NCI-H146 (cell line): Measurements from ENCODE around the gene ZDHHC1.
A peak's percentile ranks its signal among the peaks of the same experiment; 100 is the strongest.

Experiments
- DNase-seq: peaks from one replicate; lab custom pipeline; 2025; lab: John Stamatoyannopoulos, UW

ZDHHC1 gene

DNA sequence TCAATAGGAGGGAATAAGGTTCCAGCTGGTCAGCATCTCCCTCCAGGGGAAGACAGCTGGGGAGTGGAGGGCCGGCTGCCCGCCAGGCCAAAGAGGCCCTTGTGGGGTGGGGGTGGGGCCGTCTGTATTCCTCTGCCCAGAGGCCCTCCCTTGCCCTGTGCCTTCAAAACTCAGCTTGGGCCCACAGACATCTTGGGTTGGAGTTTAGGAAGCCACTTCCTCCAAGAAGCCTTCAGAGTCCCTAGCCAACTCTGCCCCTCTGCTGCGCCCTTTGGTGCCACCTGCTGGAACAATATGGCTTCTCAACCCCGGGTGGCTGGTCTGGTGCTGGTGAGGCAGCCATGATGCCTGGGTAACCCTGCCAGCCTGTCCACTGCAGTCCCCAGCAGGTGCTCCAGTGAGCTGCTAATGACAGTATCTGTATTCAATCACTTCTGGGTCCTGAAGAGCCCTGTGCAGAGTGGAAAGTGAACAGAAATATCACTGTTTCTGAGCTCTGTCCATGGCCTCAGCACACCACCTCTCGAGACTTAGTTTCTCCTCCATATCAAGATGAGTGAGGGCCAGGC is 31.3 kb upstream of the ZDHHC1 start:
- DNase-seq = no peak

DNA sequence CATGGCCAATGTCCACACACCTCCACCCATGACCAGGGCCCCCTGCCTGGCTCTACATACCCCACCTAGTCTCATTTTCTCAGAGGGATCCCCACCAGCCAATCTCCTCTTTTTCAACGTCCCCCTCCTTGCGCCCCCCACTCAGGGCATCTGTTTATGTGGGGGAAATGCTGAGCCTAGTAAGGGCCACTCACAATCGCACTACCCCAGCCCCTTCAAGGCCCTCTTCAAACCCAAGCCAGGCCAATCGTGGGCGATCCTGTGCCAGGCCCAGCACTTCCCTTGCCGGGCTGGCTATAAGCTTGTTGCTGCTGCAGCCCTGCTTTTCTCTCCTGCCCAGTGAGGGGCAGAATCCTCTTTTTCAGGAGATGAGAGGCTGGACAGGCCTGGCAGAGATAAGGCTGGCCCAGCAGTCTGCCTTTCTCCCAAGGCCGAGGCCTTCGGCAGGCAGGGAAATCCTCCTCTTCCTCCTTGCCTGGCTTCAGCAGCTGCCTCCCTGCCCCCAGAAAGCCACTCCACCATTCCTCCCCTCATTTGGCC is 30.8 kb upstream of the ZDHHC1 start:
- DNase-seq = no peak

DNA sequence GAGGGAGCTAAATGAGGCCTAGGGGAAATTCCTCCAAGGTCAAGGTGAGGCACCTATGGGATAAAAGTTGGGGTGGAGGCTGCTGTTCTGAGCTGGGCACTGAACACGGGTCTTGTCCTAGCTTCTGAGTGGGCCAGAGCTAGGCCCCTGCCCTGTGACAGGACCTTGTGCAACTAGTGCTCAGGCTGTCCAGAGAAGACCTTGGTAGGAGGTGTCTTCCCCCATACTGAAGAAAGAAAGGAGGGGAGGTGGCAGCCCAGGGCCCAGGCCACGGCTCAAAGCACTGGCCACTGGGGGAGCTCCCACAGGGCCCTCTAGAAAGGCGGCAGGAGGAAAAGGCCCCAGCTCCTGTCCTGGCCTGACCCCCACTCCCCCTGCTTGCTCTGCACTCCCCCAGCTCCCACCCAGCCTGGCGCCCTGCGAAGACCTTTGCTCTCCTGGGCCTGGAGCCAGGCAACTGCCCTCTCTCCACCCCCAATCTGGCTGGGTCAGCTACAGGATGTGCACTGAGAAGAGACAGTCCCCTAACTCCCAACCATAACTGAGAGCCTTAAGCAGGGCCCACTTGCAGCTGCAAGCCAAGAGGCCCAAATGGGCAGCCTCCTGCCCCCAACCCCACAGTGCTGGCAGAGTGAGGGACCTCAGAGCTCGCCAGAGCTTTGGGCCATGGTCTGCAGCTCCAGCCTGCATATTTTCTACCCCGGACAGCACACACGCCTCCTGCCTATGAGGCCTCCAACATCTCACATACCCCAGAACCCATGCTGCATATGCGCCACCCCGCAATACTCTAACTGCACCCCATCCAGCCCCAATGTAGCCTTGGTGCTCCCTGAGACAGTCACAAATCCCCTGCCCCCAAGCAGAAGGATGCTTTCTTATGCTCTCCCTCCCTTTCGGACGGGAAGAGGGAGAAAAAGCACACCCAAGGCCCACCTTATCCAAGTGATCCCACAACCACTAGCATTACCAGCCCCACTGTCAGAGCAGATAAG is 29.9 kb upstream of the ZDHHC1 start:
- DNase-seq = no peak

DNA sequence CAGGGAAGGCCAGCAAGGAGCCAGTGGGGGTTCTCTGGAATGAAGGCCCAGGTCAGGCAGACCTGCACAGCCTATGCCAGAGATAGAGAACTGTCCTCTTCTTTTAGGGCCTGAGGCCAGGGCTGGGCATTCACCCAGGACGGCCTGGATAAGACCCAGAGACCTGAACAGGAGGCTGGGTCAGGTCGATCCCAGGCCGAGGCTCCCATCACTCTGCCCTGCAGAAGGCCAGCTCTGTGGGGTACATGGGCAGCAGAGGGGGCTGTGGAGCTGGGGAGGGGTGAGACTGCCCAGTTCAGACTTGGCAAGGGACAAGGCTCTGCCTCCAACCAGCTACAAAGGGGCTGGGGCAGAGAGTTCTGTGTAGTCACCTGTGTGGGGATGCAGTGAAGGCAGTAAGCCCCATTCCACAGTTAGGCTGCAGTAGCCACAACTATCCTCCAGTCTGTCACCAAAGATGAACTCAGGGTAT is 29.2 kb upstream of the ZDHHC1 start:
- DNase-seq = no peak

DNA sequence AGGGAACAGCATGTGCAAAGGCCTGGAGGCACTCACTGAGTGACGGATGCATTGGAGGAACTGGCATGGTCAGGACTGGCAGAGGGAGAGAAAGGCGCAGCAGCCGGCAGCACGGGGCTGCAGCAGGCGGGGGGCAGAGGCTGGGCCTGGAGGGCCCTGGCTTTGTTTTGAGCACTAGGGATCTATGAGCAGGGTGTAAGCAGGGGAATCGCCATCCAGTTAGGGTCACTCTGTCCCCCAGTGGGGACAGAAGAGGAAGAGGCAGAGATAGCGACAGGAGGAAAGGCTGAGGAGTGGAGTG is 28.8 kb upstream of the ZDHHC1 start:
- DNase-seq = no peak

DNA sequence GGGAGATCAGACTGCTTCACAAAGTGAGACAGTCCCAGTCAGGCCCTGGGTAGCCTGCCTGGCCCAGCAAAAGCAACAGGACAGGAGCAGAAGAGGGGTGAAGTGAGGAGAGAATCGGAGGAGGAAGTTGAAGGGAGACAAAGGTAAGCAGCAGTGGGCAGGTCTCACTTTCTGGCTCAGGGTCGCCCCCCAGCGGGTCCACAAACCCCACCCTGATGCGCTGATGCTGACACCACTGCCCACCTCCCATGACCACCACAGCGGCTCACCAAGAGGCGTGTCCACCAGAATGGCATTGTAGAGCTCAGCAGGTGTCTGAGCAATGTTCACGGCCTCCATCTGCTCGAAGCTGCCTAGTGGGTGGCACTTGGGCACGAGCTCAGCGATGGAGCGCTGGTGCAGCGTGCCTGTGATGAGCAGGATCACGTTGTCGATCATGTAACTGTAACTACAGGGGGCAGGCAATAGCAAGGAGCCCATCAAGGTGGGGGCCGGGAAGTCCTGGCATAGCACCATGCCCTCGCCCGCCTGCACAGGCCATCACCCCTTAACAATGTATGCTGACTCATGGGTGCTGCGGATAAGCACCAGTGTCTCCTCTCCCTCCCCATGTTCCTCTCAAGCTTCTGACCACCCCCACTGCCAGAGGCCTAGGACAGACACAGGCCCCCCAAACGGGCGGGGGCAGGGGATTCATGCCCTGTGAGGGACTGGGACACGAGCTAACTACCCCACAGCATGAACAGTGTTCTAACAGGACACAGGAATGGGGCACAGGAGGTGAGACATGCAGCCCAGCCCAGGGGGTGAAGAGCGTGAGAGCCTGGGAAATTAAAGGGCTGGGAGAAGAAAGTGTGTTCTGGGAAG is 28.2 kb upstream of the ZDHHC1 start:
- DNase-seq = no peak

DNA sequence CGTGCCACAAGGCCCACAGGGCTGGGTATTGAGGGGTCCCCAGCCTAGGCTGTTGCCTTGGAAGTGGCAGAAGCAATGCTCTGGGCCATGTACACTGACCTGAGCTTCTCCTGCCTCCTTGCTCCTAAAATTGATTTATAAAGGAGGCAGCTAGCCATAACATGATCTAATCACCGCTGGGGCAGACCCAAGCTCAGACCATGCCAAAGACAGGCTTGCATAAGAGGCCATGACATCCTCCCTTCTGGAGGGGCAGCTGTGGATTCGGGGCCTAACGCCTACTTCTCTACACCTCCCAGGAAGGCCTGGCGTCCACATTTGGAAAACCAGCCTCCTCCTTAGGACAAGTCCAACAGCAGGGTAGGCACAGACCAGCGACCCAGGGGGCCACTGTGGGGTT is 27.0 kb upstream of the ZDHHC1 start:
- DNase-seq = no peak

DNA sequence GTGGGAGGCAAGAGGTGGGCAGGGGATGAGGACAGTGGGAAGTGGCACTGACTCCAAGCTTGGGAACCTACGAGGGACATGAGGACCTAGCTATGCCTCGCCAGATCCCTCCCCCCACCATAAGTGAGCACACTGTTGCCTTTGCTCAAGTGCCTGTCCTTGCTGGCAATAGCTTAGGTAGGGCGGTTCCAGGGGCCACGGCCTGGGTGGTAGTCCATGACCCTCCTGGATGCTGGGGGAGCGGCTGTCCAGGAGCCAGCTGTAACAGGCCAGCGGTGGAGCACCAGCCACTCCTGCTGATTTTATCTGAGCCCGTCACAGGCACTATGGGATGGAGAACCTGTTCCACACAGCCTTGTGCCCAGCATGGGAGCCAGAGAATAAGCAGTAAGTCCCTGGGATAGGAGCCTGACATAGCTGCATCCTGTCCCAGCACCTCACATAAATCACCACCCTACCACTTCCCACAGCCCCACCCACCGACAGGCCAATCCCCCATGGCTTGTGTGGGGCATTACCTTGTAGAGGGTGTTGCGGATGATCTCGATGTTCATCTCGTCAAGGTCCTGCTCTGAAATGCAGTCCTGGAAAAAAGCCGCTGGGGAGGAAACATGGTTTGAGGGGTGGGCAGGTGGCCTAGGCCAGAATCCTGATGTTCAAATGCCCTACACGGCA is 26.4 kb upstream of the ZDHHC1 start:
- DNase-seq = no peak

DNA sequence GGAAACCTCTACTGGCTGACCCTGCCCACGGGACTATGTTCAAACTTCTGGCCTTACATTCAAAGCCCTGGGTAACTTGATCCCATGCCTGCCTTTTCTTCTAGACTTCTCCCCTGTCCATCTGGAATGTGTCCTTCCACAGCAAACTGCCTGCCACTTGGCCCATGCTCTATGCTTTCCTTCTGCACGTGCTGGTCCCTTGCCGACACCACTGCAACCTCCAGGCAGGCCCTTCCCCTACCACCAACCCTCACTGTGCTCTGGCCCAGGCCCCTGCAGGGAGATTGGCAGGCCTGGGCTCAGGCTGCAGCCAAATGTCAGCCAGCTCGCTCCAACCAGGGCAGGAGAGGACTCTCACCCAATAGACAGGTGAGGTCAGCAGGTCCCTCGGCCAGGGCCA is 25.6 kb upstream of the ZDHHC1 start:
- no peak for DNase-seq

DNA sequence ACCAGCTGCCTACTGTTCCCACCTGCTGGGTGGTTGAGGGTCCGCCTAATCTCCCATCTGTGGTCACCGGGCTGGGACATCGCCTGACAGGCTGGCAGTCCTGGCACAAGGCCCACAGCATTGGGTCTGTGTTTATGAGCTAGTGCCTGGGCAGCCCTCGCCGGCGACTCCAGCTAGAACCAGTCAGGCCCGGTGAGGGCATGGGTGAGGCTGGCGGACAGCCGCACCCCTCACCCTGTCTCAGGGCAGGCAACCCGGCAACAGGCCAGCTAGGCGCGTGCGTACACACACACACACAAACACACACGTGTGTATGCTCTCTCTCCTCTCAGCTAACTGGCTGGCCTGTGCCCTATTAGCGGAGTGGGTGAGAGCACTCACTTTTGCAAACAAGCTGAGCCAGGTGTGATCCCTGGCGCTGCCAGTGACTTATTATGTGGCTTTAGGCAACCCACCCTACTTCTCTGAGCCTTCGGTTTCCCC is 25.0 kb upstream of the ZDHHC1 start:
- no peak for DNase-seq

DNA sequence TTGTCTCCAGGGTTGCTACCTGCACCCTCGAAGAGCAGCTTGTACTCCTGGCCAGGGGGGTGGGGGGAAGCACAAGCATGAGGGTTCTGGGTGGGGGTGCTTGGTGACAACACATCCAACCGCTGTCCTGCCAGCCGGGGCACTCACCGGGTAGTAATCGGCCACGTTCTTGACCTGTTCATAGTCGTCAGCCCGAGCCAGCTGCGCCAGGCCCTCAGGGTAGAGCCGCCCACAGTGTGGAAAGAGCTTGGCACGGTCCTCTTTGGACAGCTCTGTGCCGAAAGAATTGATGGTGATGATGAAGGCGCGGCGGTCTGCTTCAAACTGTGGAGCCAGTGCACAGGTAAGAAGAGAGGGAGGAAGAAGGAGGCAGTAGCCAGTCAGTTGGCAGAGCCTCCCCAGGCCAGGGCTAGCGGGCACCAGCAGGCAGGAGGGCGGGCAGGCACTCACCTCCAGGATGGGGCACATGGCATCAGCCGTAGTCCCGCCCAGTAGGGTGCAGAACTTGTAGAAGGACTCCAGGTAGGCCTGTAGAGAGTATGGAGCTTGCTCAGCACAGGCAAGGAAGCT is 22.6 kb upstream of the ZDHHC1 start:
- DNase-seq = no peak

DNA sequence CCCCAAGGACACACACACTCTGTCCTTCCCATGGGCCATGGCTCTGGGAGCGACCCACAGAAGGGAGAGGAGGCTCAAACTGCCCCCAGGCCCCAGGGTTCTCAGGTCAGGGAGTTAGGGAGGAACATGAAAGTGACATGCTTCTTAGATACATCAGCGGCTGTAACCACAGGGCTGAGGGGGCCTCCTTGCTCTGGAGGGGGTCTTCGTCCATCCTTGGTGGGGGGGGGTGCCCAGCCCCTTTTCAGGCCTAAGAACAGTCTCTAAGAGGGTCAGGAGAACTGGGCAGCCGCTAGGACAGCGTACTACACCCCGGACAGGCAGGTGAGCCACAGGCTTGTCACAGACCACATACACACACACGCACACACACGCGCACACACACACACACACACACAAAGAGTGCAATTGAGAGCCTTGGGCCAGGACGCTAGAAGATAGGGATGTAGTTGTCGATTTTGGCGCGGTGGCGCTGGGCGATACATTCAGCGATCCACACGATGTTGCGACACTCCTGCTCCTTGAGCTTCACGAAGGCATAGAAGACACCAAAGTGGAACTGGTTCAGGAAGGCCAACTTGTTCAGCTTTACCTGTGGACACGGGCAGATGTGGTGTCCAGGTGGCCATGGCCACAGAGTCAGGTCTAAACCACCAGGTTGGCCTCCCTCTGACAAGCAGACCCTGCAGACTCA is 22.0 kb upstream of the ZDHHC1 start:
- no peak for DNase-seq

DNA sequence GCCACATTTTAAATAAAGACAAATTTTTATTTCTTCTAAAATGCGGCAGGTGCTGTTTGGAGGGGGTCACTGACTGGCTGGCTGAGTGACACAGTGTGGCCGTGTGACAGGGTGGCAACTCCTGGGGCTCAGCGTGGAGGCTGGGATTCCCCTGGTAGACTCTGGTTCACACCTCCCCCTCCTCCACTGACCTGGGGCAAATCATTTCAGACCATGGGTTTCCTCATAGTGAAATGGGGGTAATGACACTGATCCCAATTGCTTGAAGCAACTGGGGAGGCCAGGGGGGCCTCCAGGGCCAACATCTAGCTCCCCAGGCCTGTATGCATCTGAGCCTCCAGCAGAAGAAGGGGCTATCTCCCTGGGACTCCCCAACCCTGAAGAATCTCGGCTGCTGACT is 21.2 kb upstream of the ZDHHC1 start:
- no peak for DNase-seq

DNA sequence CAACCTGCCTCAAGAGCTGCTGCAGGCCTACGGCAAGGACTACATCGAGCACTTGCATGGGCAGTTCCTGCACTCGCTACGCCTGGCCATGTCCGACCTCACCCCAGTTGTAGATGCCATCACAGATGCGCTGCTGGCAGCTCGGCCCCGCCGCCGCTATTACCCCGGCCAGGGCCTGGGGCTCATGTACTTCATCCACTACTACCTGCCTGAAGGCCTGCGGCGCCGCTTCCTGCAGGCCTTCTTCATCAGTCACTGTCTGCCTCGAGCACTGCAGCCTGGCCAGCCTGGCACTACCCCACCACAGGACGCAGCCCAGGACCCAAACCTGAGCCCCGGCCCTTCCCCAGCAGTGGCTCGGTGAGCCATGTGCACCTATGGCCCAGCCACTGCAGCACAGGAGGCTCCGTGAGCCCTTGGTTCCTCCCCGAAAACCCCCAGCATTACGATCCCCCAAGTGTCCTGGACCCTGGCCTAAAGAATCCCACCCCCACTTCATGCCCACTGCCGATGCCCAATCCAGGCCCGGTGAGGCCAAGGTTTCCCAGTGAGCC is 20.4 kb upstream of the ZDHHC1 start:
- no peak for DNase-seq

DNA sequence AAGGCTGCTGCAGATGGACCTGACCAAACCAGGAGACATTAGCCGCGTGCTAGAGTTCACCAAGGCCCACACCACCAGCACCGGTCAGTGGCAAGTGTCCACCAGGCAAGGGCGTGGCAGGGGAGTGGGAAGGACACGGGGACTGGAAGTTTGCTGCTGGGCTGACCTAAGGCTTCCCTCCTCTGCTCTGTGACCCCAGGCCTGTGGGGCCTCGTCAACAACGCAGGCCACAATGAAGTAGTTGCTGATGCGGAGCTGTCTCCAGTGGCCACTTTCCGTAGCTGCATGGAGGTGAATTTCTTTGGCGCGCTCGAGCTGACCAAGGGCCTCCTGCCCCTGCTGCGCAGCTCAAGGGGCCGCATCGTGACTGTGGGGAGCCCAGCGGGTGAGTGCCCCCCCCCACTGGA is 19.5 kb upstream of the ZDHHC1 start:
- no peak for DNase-seq

DNA sequence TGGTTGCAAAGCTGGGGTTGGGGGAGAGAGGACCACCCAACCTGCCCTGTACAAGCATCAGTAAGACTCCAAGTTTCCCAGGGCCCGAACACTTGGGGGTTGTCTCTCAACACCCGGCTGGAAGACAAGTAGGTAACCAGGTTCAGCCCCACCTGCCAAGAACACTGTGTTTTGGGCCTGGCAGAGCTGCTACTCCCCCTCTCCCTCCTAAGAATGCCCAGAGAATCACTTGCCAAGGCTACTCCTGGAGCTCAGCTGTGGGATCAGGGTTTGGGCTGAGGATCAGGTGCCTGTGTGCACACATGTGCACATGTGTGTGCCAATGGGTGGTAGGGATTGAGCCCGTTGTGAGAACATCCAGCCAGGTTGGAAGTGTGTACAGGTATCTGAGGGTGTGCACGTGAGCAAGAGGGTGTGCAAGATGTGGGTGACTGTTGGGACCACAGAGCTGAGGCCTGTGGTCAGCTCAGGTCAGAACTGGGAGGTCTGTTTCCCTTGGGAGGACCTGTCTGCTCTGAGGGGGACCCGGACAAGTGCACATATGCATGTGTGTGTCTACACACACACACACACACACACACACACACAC is 16.9 kb upstream of the ZDHHC1 start:
- DNase-seq = no peak

DNA sequence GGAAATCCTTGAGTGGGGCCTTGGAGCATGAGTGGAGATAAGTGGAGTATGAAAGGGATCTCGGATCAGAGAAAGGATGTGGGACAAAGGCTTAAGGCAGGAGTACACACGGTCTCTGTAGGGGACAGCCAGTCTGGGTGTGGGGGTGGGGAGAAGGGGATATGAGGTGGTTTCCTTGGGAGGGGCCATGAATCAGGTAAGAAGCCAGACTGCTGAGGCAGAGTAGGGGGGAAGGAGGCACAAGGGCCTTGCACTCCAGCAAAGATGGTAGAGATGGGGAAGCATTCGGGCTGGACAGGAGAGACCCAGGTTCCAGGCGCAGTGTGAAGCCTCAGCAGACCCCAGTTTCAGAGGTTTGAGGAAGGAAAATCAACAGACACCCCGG is 16.2 kb upstream of the ZDHHC1 start:
- no peak for DNase-seq

DNA sequence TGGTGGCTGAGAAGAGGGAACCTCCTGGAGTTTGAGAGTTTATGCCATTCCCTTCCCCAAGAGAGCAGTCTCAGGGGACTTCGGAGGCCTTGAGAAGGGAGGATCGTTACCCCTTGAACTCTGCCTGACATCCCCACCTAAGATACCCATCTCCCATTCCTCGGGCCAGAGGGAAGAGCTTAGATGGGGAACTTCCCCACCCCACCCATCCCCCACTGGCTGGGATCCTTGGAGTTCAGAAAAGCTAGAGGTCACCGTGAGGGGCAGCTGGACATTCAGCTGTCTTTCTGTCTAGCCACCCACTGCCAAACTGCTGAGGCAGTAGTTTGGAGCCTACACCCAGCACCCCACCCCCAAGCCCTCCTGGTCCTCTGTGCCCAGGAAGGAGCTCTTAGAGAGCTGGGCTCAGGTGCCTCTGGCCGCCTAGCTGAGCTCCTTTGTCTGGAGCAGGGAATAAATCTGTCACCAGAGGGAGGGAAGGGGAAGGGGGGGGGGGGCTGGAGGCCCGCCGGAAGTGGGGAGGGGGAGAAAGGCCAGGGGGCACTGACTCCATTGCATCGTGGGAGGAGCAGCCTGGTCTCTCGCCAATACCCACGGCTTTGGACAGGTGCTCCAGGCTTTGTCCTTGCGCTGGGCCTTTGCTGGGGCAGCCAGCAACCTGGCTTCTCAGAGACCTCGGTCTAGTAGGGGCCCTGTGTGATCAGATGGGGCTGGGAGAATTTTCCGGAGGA is 15.7 kb upstream of the ZDHHC1 start:
- peak; percentile 69 for DNase-seq
